Cerebellar nuclear complex (tissue), 1 donor: ENCODE measurements around the gene ANKRD18B.
"Not testable (repeated sequence)": the region's sequence is repeated elsewhere in the genome, so short reads cannot be mapped to it uniquely, and the experiment has no call there.

Experiments
- DNase-seq, 2 experiments: peaks; one replicate each; lab custom pipeline; 2025; lab: John Stamatoyannopoulos, UW

The ANKRD18B gene

GRCh38 chr9:33611358-33611757 lies 87.3 kb downstream of the ANKRD18B start:
- DNase-seq = no peak

GRCh38 chr9:33612410-33612809 lies 88.4 kb downstream of the ANKRD18B start:
- DNase-seq = not testable (repeated sequence)

GRCh38 chr9:33614001-33614687 lies 90.1 kb downstream of the ANKRD18B start:
- DNase-seq = no peak

- DNase-seq = not testable (repeated sequence)
Measured at GRCh38 chr9:33618370-33618769, 94.3 kb downstream of the ANKRD18B start.

GRCh38 chr9:33619666-33620404 lies 95.8 kb downstream of the ANKRD18B start:
- no peak for DNase-seq

GRCh38 chr9:33620738-33621439 lies 96.8 kb downstream of the ANKRD18B start:
- DNase-seq = no peak
